Nucleus accumbens (tissue), 56 donors: ENCODE results near the gene BABAM2.

Source experiments
- DNase-seq, 56 donors: peaks; one replicate each; lab custom pipeline; 2025; lab: John Stamatoyannopoulos, UW

Gene BABAM2

DNA sequence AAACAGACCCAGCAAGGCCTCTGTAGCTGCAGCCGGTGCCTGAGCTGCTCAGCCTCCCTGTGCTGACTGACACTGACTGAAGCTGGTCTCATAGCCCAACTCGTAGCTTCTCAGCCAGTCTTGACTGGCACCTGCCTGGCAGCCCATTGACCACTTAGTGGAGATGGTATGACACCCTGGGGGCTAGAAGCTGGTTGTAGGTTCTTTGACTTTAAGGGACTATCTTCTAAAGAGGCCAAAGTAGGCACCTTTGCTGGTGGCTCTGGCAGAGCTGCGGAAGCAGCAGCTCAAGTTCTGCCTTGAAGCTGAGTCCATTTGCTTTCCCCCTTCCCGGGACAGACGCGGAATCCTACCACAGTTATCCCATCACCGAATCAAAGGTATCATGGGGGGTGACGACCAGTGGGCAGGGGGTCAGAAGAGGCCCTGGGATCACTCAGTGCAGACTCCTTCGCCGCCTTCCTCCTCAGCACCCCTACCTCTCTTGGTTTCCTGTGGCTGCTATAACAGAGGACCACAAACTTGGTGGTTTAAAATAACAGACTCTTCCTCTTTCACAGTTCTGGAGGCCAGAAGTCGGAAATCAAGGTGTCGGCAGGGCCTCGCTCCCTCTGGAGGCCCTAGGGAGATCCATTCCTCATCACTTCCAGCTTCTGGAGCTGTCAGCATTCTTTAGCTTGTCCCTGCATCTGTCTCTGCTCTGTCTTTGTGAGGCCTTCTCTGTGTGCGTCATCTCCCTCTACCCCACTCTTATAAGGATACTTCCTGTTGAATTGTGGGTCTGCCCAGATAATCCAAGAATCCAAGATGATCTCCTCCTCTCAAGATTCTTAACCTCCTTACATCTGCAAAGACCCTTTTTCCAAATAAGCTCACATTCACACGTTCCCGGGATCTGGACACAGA, 488.4 kb downstream of the BABAM2 start:
- DNase-seq, result no peak

GRCh38 chr2:28380219-28380618, 489.7 kb downstream of the BABAM2 start:
- no peak for DNase-seq

GRCh38 chr2:28381225-28382180, 491.0 kb downstream of the BABAM2 start:
- no peak for DNase-seq

DNA sequence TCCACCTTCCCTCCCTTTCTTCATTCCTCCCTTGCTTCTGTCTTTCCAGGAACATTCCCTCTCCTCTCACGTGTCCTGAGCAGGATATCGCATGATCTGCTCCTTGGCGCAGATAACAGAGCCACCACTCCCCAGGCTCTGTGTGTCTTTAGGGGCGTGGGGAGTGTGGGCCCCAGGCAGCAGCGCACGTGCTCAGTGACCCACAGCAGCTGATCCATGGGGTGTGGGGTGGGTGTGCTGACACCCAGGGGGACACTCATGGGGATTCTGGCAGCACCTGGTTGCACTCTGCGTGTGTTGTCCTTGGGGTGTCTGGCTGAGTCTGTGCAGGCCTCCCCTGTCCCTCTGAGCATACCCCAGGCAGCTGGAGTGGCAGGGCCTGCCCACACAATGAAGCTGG, 492.2 kb downstream of the BABAM2 start:
- no peak for DNase-seq

- DNase-seq, result no peak
Measured at GRCh38 chr2:28387082-28387960, 496.8 kb downstream of the BABAM2 start.
